Subcutaneous adipose tissue (tissue), 4 donors: ENCODE data around the gene PDCL2. TPM values are rescaled to one million over a fixed set of nuclear protein-coding genes. Genes with fewer than 3 reads are reported as not detected.

ENCODE experiments used
- CTCF ChIP-seq: fragments of 450-650 bp; IDR thresholded peaks from one replicate; pipeline ENCODE4 v1.5.1; 2016; ENCODE audit warnings: low read depth, mild to moderate bottlenecking, control low read depth, antibody characterized with exemption, moderate library complexity
- total RNA-seq, 4 donors: library from RNA; depleted of rRNA; stranded (reverse); fragments of >200 nt; gene quantifications; one replicate each; pipeline ENCODE4 v1.1.0, GENCODE V29; 2016

PDCL2 gene
- total RNA-seq, 4 donors from 2014 or later: not detected

DNA sequence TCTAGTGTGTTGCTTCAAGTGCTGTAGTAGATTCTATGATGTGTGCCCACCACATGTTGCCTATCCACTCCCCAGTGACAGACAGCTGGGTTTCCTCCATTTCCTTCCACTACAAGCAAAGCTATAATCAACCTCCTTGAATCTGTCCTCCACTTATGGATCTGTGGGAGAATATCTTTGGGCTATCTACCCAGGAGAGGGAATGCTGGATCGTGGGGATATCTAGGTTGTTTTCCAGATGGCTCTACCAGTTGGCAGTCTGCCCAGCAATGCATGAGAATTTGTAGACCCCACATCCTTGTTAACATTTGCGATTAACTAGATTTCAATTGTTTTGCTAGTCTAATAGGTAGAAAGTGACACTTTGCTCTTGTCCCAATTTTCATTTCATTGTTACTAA is 33.8 kb upstream of the PDCL2 start:
- TF ChIP-seq CTCF: no peak

DNA sequence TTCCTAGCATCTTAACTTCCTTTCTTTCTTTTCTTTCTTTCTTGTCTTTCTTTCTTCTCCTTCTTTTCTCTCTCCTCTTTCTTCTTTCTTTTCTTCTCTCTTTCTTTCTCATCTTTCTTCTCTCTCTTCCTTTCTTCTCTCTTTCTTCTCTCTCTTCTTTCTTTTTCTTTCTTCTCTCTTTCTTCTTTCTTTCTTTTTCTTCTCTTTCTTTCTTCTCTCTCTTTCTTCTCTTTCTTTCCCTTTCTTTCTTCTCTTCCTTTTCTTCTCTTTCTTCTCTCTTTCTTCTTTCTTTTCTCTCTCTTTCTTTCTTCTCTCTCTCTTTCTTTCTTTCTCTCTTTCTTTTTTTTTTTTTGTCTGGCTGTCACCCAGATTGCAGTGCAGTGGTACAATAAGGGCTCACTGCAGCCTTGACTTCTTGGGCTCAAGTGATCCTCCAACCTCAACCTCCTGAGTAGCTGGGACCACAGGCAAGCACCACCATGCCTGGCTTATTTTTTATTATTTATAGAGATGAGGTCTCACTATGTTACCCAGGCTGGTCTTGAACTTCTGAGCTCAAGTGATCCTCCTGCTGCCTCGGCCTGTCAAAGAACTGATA is 26.6 kb upstream of the PDCL2 start:
- TF ChIP-seq CTCF: no peak

GRCh38 chr4:55617587-55618197 is 25.6 kb upstream of the PDCL2 start:
- no peak for TF ChIP-seq CTCF

- TF ChIP-seq CTCF: no peak
Observed at GRCh38 chr4:55615008-55615407, 23.0 kb upstream of the PDCL2 start.

- no peak for TF ChIP-seq CTCF
Observed at GRCh38 chr4:55613621-55614020, 21.6 kb upstream of the PDCL2 start.

DNA sequence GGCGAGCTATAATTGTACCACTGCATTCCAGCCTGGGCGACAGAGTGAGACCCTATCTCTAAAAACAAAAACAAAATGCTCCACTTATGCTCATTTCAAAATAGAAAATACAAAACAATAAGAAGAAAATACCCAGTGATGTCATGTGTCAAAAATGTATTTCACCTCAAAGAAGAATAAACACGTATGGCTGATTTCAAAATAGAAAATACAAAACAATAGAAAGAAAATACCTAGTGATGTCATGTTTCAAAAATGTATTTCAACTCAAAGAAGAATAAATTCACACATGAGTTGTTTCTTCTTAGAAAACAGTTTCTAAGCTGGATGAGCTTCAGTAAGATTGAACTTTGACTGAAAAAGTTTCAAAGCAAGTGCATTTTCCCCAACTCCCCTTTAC is 20.3 kb upstream of the PDCL2 start:
- TF ChIP-seq CTCF: no peak

GRCh38 chr4:55611358-55612059 is 19.5 kb upstream of the PDCL2 start:
- no peak for TF ChIP-seq CTCF
